CD4-positive, alpha-beta T cell treated with Interleukin-4 for 1 hour (primary cell): ENCODE results near the gene ZNF48.

ENCODE experiments used
- DNase-seq, 2 donors: peaks; one replicate each; pipeline ENCODE4 v3.0.0-alpha.2; 2020 to 2022

Gene ZNF48

DNA sequence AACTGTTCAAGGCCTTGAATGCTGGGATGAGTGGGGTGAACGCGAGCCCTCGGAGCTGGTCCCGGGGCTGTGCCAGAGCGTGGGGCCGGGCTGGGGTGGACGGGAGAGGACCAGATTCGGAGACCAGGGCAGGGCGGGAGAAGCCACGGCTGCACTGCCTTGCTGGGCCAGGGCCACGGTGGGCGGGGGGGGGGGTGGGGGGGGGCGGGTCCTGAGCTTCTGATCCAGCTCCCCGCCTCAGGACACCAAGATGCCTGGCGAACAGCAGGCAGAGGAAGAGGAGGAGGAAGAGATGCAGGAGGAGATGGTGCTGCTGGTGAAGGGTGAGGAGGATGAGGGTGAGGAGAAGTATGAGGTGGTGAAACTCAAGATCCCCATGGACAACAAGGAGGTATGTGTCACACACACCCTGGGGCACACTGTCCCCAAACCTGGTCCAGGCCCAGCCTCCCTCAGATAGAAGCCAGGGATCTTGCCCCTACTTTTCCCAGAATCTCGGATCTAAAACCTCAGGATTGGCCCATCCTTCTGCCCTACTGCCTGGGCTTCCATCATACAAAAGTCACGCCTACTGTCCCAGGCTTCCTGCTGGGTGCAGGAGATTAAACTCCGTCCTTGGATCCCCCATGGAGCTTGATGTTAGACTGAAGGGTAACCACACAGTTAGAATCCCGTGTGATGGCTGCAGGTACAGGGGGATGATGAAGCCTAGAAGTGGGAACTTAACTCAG lies 12.7 kb downstream of the ZNF48 start:
- DNase-seq = no peak

DNA sequence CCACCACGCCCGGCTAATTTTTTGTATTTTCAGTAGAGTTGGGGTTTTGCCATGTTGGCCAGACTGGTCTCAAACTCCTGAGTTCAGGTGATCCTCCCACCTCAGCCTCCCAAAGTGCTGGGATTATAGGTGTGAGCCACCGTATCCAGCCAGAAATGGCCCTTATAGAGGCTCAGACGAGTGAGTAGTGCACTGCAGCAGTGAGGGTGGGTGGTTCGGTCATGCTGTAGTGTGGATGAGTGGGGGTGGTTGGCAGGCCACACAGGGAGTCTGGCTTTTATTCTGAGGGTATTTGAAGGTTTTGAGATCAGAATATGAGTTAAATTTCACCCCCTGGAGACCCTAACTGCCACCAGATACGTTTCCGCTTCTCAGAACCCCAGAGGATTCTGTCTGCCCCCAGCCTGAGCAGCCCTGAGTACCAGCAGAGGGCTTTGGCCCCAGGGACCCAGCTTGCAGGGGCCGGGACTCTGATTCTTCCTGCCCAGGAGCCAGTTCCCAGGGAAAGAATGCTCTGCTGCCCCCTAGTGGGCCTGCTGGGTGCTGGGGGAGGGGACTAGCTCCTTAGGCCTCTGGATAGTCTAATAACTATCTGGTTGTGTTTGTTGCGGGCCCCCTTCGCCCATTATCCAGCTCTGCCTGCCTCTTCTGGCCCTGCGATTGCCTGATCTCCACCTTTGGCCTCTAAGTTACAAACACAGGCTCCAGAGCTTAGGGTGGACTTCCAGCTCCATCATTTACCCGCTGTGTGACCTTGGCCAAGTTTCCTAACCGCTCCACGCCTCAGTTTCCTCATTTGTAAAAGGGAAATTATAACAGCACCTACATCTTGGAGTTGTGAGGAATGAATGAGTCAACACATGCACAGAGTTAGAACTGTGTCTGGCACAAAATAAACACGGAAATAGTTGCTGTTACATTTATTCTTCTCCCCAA lies 14.2 kb downstream of the ZNF48 start:
- peak; percentile 91 to 93 for DNase-seq

DNA sequence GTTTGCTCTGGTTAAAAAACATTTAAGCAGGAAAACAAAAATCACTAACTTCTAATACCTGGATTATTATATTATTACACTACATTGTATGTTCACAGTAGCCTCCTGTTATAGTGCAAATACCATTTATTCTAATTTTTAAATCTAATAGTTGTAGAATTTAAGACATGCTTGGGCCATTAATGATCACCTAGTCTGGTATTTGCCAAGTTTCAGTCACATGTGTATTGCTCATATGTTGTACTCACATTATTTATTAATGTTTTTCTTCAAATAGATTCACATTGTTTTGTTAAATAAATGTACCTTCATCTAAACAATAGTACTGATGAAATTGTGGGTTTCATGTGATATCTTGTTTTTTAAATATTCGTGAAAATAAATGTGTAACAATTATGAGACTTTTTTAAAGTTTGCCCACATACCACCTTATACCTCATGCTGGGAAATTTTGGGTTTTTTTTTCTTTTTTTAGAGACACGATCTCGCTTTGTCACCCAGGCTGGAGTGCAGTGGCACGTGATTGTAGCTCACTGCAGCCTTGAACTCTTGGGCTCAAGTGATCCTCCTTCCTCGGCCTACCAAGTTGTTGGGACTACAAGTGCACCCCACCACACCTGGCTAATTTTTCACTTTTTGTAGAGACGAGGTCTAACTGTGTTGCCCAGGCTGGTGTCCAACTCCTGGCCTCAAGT lies 18.0 kb downstream of the ZNF48 start:
- DNase-seq = no peak

DNA sequence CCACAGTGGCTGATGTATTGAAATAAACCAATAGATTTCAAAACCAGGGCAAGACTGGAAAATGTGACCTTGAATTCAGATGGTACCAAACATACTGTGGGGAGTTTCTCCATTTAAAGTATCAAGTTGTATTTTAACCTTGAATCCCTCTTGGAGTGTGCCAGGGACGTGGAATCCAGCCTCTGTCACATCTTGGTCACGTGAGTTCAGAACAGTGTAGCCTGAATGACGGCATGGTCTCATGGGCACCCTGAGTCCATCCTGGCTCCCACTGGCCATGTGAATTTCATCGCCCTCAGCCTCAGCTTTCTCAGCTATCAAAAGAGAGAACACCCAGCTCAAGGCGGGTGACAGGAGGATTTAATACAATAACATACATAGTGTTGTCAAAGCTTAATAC lies 18.9 kb downstream of the ZNF48 start:
- DNase-seq = no peak

DNA sequence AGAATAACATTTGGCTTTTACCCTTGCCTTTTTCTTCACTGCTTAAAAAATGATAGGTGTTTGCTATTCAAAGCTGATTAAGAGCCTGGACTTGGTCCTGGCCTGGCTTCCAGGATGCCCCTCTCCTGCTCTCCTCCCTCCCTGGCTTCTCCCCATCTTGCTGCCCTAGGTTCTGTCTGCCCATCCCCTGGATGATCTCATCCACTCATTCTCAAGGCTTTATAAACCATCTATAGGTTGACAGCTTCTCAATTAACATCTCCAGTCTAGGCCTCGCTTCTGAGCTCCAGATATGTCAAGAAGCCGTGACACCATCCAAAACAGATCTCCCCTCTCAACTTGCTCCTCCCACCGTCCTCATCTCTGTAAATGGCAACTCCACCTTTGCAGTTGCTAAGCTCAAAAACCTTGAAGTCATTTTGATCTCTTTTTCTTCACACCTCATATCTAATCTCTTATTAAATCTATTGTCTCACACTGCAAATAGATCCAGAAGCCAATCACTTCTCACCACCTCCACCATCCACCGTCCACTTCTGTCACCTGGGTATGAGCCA lies 20.9 kb downstream of the ZNF48 start:
- no peak for DNase-seq

DNA sequence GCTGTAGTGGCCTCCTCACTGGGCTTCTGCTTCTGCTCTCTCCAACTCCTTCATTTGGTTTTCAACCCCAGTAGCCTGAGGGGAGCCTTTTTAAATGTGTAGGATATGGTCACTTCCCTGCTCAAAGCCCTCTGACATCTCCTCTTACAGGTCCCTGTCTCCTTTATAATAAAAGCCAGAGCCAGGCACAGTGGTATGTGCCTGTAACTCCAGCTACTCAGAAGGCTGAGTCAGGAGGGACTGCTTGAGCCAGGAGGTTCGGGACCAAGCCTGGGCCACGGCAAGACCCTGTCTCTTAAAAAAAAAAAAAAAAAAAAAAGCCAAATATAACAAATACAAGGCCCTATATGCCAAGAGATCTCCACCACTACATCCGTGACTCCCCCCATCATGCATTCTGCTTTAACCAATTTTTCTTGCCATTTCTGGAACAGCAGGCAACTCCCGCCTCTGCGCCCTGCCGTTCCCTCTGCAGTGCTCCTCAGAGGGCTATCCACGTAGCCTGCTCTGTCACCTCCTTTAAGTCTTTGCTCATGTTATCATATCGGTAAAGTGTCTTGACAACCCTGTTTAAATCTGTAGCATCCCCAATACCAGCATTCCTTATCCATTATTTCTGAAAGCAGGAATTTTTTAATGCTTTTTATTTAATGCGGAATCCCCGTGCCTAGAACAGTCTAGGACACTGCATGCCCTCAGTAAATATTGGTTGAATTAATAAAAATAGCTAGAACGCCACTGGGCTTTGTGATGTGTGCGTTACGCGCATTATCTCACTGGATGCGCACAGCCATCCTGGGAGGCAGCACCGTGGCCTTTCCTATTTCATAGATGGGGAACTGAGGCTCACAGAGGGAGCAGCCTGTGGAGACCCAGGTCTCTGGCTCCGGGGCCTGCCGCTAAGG lies 21.7 kb downstream of the ZNF48 start:
- no peak for DNase-seq

DNA sequence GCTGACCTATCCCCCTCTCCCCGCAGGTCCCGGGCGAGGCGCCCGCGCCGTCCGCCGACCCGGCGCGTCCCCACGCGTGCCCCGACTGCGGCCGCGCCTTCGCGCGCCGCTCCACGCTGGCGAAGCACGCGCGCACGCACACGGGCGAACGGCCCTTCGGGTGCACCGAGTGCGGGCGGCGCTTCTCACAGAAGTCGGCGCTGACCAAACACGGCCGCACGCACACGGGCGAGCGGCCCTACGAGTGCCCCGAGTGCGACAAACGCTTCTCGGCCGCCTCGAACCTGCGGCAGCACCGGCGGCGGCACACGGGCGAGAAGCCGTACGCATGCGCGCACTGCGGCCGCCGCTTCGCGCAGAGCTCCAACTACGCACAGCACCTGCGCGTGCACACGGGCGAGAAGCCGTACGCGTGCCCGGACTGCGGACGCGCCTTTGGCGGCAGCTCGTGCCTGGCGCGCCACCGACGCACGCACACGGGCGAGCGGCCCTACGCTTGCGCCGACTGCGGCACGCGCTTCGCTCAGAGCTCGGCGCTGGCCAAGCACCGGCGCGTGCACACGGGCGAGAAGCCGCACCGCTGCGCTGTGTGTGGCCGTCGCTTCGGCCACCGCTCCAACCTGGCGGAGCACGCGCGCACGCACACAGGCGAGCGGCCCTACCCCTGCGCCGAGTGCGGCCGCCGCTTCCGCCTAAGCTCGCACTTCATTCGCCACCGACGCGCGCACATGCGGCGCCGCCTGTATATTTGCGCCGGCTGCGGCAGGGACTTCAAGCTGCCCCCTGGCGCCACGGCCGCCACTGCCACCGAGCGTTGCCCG lies 22.5 kb downstream of the ZNF48 start:
- DNase-seq = peak; percentile 91 to 92

DNA sequence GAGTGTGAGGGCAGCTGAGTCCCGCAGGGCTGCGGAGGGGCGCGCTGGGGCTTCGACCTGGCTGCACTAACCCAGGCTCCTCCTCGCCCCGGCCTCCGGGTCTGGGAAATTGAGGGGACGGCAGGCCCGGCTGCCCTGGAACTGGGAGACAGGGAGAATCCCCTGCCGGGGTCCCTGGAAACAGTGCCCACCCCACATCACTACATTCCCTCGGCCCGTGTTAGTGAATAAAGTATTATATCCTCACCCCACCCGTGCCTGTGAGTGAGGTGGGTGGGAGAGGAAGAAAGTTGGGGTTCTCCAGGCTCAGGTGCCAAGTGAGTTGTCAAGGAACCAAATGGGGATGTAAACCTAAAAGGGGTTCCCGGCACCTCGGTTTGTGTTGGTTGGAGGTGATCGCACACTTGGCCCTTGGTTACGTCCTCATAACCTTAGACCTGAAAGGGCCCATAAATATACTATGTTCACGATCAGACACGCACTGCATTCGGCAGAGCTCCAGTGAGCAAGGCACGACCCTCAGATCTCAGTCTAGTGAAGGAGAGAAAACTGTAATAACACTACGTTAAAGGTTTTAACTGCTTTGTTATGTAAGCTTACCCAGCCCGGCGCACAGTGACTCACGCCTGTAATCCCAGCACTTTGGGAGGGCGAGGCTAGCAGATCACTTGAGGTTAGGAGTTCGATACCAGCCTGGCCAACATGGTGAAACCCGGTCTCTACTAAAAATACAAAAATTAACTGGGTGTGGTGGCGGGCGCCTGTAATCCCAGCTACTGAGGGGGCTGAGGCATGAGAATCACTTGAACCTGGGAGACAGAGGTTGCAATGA lies 23.3 kb downstream of the ZNF48 start:
- no peak for DNase-seq

DNA sequence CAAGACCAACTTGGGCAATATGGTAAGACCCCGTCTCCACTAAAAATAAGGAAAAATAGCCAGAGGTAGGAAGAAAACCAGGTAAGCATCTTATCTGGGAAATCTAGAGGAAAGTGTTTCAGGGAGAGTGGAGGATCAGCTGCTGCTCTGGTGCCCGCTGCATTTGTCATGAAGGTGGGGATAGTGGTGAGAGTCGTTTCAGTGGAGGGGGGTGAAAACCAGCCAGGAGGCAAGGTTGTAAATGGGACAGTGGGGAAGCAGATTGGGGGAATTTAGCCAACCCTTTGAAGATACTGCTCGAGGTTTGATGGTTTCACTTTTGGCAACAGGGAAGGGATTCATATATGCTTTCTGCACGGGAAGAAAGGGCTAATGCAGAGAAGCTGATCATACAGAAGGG lies 25.8 kb downstream of the ZNF48 start:
- no peak for DNase-seq

DNA sequence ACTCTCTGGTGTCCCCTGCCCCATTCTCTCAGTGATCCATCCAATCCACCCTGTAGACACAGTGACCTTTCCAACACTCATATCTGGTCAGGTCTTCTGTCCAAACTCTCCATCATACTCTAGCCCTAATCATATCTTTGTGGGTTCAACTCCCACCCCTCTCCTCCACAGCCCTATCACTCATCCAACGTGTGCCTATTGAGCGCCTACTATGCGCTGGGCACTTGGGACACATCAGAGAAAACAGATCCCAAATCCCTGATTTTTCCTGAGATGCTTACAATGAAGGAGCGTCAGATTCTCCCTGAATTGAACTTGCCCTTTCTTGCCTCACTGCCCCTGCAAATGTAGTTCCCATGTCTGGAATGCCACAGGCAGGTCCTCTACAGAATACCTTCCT lies 32.8 kb downstream of the ZNF48 start:
- no peak for DNase-seq

DNA sequence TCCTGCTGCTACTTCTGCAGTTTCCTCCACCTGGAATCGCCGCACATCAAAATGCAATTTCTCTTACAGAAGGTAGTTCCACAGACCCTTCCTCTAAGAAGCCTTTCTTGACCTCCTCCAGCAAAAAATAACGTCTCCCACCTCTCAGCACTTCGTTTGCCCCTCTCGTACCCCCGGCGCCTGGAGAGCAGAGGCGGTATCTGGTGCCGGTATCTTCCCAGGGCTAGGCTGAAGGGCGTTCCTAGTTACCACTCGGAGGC lies 34.1 kb downstream of the ZNF48 start:
- no peak for DNase-seq

DNA sequence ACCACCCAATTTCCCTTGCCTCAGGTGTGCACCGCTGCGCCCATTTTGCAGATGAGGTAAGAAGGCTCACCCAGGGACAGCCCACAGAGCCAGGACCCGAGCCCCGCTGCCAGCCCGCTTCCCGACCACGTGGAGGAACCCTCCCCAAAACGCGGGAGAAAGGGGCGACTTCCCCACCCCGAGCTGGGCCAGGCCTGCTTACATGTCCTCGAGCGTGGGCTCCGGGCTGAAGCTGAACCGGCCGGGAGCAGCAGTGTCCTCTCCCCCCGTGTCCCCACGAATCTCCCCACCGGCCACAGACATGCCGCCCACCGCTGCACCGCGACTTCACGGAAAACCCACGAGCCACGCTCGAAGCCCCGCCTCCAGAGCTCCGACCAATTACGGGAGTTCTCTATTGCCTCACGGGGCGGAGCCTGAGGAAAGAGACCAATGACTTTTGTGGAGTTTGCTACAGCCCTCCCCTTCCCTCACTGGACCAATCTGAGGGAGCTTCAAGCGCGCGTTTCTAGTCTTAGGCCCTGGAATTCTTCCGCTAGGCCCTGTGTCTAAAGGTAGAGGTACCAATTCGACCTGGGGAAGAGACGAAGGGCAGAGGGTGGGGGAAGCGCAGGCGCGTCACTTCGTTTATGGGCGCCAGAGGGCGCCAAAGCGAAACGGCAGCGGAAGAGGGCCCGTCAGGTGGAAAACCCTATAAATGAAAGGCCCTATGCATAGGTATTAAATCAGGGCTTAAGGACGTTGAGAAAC lies 34.6 kb downstream of the ZNF48 start, which contains the start of gene DCTPP1:
TSS of gene DCTPP1 (minus strand) at position 353 of the 750 bp plus-strand sequence. CDS start at position 303, 50 bp downstream.
- peak; percentile 99 for DNase-seq

DNA sequence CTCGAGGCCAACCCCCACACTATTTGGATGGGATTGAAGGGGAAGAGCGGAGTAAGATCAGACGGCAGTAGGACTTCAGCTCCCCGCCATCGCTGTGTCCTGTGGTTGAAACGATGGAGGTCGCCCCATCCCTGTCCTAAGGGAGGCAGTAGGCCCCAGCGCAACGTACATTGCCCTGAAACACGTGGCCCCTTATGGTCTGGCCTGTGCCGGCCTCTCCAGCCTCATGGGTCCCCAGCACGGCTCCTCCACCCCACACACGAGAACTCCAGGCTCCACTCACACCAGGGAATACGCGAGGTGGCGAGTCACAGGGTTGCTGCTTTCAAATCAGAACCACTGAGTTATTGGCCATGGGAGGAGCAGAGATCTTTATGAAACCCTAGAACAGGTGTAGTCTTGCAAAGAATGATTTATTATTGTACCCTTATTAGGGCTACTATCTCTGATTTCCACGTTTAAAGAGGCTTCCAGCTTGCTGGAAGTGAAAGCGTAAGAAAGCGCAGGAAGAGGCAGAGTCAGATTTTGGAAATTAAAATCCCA lies 35.3 kb downstream of the ZNF48 start:
- DNase-seq = no peak

DNA sequence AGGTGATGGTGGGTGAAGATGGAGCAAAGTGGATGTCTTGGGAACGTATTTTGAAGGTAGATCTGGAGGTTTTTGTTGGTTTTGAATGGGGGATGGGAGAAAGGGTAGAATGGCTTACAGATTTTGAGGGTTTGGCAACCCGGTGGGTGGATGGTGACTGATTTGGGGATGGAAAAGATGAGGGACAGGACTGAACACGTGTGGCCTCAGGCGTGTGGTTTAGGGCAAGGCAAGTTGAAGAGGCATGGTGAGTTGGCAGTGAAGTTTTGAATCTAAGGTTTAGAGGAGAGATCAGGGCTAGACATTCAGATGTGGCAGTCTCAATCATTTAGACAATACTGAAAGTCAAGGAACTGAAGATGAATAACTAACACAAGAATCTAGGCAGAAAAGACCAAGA lies 39.6 kb downstream of the ZNF48 start:
- DNase-seq = no peak

DNA sequence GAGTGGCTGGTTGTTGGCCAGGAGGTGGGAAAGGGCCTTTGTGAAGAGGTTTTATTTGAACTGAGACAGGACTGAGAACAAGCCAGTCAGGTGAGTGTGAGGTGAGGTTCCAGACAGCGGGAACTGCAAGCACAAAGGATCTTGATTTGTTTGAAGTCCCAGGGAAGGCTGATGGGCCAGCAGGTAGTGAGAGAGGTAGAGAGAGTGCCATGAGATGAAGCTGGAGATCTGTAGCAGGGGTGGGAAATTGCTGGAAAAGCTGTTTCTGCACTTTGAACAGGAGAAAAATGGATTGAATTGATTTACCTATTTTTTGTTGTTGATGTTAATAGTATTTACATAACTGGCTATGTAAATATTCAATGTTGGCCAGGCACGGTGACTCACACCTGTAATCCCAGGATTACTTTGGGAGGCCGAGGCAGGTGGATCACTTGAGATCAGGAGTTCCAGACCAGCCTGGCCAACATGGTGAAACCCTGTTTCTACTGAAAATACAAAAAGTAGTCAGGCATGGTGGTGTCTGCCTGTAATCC lies 42.4 kb downstream of the ZNF48 start:
- no peak for DNase-seq

DNA sequence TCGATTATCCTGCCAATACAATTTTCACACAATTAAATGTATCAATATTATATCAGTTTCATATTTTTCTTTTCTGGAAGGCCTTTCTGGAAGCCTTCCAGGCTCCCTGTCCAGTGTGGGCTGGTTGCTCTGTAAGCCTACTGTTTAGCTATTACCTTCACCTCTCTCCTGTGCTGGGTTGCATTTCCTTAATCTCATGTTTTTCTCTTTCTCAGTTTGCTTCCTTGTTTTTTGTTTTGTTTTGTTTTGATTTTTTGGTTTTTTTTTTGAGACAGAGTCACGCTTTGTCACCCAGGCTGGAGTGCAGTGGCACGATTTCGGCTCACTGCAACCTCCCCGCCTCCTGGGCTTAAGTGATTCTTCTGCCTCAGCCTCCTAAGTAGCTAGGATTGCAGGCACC lies 43.6 kb downstream of the ZNF48 start:
- no peak for DNase-seq

DNA sequence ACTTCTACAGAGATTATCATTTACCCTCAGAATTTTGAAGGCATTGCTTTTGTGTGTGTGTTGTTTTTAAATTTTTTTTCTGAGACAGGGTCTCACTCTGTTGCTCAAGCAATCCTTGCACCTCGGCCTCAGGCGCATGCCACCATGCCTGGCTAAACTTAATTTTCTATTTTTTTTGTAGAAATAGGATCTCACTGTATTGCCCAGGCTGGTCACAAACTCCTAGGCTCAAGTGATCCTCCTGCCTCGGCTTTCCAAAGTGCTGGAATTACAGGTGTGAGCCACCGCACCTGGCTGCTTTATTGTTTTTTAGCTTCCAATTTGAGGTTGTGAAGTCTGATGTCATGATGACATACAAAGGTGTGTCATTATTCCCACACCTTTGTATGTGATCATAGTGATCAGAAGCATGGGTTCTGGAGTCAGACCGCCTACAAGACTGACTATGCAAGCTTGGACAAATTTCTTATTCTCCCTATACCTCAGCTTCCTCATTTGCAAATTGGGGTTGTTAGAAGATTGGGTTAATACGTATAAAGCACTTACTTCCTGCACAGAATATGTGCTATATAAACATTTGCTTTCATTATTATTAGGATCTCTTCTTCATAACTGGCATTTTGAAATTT lies 44.6 kb downstream of the ZNF48 start:
- no peak for DNase-seq

DNA sequence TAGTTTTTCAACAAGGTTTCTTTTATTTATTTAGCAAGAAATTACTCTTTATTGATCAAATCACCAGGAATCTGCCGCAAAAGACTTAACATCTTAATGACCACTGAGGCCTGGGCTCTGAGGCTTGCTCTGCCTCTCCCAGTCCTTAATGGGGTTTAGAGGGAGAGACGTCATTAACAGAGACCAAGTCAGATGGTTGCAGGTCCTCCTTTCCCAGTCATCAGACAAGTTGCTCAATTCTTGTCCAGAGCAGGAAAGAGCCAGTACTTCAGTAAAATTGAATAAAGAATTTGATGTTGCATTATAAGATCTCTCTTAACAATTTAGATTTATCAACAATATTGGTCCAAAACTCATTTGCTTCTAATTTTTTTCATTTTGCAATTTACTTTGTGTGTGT lies 48.4 kb downstream of the ZNF48 start:
- DNase-seq = no peak
